ENCODE measurements around the gene CAST.

Gene CAST

GRCh38 chr5:96636594-96636993 lies 25.6 kb upstream of the CAST start:
- TF ChIP-seq REST (IDR thresholded peaks at IDR 0.05; ENCODE audit: insufficient read depth in 1 of 2, low read depth in 2 of 2, low read length in 2 of 2): no peak

GRCh38 chr5:96637196-96637595 lies 25.0 kb upstream of the CAST start:
- no peak for TF ChIP-seq TAF1 (IDR thresholded peaks at IDR 0.05; ENCODE audit: borderline replicate concordance, insufficient read depth, low read length)

GRCh38 chr5:96638561-96638960 lies 23.6 kb upstream of the CAST start:
- TF ChIP-seq SIN3A (IDR thresholded peaks at IDR 0.05; ENCODE audit: borderline replicate concordance, insufficient read depth, low read length): no peak
- TF ChIP-seq TAF1 (IDR thresholded peaks at IDR 0.05; ENCODE audit: borderline replicate concordance, insufficient read depth, low read length): no peak
- no peak for TF ChIP-seq FOXP2 (optimal IDR thresholded peaks at IDR 0.05; ENCODE audit: borderline replicate concordance, extremely low read depth, extremely low read length, insufficient read depth)
- TF ChIP-seq REST (IDR thresholded peaks at IDR 0.05; ENCODE audit: insufficient read depth in 1 of 2, low read depth in 2 of 2, low read length in 2 of 2): no peak
- no peak for TF ChIP-seq POLR2AphosphoS5 (IDR thresholded peaks at IDR 0.05; ENCODE audit: low read depth, low read length)

- TF ChIP-seq FOXP2 (optimal IDR thresholded peaks at IDR 0.05; ENCODE audit: borderline replicate concordance, extremely low read depth, extremely low read length, insufficient read depth) (no peak), SIN3A (IDR thresholded peaks at IDR 0.05; ENCODE audit: borderline replicate concordance, insufficient read depth, low read length) (no peak), POLR2AphosphoS5 (IDR thresholded peaks at IDR 0.05; ENCODE audit: low read depth, low read length) (no peak), REST (IDR thresholded peaks at IDR 0.05; ENCODE audit: insufficient read depth in 1 of 2, low read depth in 2 of 2, low read length in 2 of 2) (no peak), TAF1 (IDR thresholded peaks at IDR 0.05; ENCODE audit: borderline replicate concordance, insufficient read depth, low read length) (no peak)
Measured at GRCh38 chr5:96640696-96641095, 21.5 kb upstream of the CAST start.

GRCh38 chr5:96641368-96642280 lies 20.6 kb upstream of the CAST start:
- TF ChIP-seq REST (IDR thresholded peaks at IDR 0.05; ENCODE audit: insufficient read depth in 1 of 2, low read depth in 2 of 2, low read length in 2 of 2): no peak
- no peak for TF ChIP-seq POLR2AphosphoS5 (IDR thresholded peaks at IDR 0.05; ENCODE audit: low read depth, low read length)
- TF ChIP-seq FOXP2 (optimal IDR thresholded peaks at IDR 0.05; ENCODE audit: borderline replicate concordance, extremely low read depth, extremely low read length, insufficient read depth): no peak
- TF ChIP-seq TAF1 (IDR thresholded peaks at IDR 0.05; ENCODE audit: borderline replicate concordance, insufficient read depth, low read length): no peak

All from PFSK-1 (cell line).